ENCODE measurements around the gene DCDC1.

DNA sequence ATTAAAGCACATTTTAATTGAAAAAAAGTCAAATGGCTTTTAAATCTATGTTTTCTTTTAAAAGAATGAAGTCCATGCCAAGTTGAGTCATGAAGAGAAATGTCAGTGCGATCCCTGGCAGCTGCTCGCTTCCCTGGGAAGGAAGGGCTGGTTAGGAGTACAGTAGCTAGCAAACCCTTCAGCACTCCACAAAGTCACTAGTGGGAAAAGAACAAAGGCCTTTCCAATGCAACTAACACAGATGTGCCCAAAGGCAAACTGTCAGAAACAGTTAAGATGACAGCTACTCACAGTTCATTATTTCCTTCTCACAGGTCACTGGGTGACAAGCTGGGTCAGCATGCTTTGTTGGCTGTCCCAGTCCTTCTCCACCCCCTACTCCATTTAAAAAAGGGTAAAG lies 308.7 kb downstream of the DCDC1 start:
- TF ChIP-seq CTCF (conservative IDR thresholded peaks at IDR 0.05; ENCODE audit: low read length) (no peak), EZH2phosphoT487 (IDR thresholded peaks at IDR 0.05; ENCODE audit: borderline replicate concordance, low read depth, low read length) (no peak)
